Ishikawa (cell line): ENCODE data around the gene POLR2L.

ENCODE experiments used
- CEBPB ChIP-seq: IDR thresholded peaks from 2 replicates; pipeline ENCODE4 v1.6.1; 2012
- CREB1 ChIP-seq: IDR thresholded peaks from 2 replicates; pipeline ENCODE4 v1.6.1; 2012; ENCODE audit warnings: low read depth
- EGR1 ChIP-seq: IDR thresholded peaks from 2 replicates; pipeline ENCODE4 v1.6.1; 2012
- EP300 ChIP-seq: IDR thresholded peaks from 2 replicates; pipeline ENCODE4 v1.6.1; 2012; ENCODE audit warnings: borderline replicate concordance
- FOXM1 ChIP-seq: IDR thresholded peaks from 2 replicates; pipeline ENCODE4 v1.6.1; 2012; ENCODE audit warnings: low read depth, borderline replicate concordance
- MAX ChIP-seq: IDR thresholded peaks from 2 replicates; pipeline ENCODE4 v1.6.1; 2012
- NFIC ChIP-seq: IDR thresholded peaks from 2 replicates; pipeline ENCODE4 v1.6.1; 2012
- RAD21 ChIP-seq: IDR thresholded peaks from 2 replicates; pipeline ENCODE4 v1.6.1; 2012; ENCODE audit warnings: low read depth
- REST ChIP-seq: IDR thresholded peaks from 2 replicates; pipeline ENCODE4 v1.6.1; 2012; ENCODE audit warnings: low read depth, mild to moderate bottlenecking
- TAF1 ChIP-seq: IDR thresholded peaks from 2 replicates; pipeline ENCODE4 v1.6.1; 2012; ENCODE audit warnings: low read depth, mild to moderate bottlenecking
- TCF12 ChIP-seq: IDR thresholded peaks from 2 replicates; pipeline ENCODE4 v1.6.1; 2012; ENCODE audit warnings: low read depth
- TEAD4 ChIP-seq: IDR thresholded peaks from 2 replicates; pipeline ENCODE4 v1.6.1; 2012
- USF1 ChIP-seq: IDR thresholded peaks from 2 replicates; pipeline ENCODE4 v1.6.1; 2012
- YY1 ChIP-seq: IDR thresholded peaks from 2 replicates; pipeline ENCODE4 v1.6.1; 2012; ENCODE audit warnings: low read depth
- ZBTB7A ChIP-seq: IDR thresholded peaks from 2 replicates; pipeline ENCODE4 v1.6.1; 2012; ENCODE audit warnings: low read depth

The POLR2L gene

GRCh38 chr11:808427-809286 lies 33.7 kb downstream of the POLR2L start:
- TF ChIP-seq FOXM1, result no peak
- TF ChIP-seq USF1, result no peak
- TF ChIP-seq YY1, result no peak
- no peak for TF ChIP-seq ZBTB7A
- TF ChIP-seq TEAD4, result no peak

GRCh38 chr11:804599-804964 lies 37.7 kb downstream of the POLR2L start:
- TF ChIP-seq RAD21 (no peak), TAF1 (no peak)

DNA sequence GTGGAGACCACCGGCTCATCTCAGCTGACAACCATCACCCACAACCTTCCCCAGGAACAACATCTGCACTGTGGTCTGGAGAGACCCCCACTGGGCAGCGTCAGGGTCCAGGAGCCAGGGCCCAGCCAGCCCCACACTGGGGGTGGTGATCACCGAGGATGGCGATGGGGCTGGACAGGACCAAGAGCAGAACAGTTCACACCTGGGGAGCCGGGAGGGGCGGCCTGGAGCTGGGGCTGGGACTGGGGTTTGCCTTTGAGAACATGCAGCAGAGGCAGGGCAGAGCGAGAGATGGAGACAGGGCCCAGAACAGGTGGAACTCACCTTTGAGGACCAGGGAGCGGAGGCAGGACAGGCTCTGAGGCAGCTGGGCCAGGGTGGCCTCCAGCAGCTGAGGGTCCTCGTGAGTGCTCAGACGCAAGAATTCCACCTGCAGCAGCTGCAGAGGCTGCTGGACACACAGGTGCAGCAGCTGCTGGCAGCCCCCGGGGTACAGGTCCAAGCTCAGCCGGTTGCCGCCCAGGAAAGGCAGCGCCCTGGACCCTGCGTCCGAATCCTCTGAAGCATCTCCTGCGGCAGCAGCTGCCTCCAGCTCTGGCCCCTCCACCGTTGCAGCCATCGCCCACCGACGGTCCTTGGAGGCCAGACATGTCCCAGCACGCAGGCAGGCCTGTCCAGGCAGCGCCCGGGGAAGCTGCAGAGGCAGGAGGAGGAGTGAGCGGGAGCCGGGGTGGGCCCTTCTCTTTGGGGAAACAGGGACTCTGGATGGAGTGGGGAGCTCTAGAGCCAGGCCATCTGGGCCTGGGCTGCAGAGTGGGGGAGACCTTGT lies 38.3 kb downstream of the POLR2L start:
- no peak for TF ChIP-seq NFIC
- no peak for TF ChIP-seq ZBTB7A

DNA sequence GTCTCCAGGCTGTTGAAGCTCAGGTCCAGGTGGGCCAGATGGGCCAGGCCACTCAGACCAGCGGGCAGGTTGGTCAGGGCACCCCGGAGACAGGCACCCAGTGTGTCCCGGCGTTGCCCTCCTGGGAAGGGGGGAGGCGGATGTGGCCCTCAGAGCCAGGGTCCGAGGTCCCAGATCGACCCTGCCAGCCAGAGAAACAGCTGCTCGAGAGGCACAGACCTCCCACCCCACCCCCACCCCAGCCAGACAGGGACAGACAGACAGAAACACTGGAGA lies 38.9 kb downstream of the POLR2L start:
- TF ChIP-seq CEBPB, result no peak
- TF ChIP-seq REST, result no peak
- no peak for TF ChIP-seq EP300
- TF ChIP-seq ZBTB7A, result no peak
- no peak for TF ChIP-seq RAD21
- TF ChIP-seq TCF12, result no peak
- TF ChIP-seq EGR1, result no peak
- no peak for TF ChIP-seq FOXM1
- TF ChIP-seq CREB1, result no peak
- TF ChIP-seq MAX, result no peak
- no peak for TF ChIP-seq TEAD4
- no peak for TF ChIP-seq USF1
- TF ChIP-seq NFIC, result no peak
- no peak for TF ChIP-seq YY1
- no peak for TF ChIP-seq TAF1

GRCh38 chr11:802693-803466 lies 39.4 kb downstream of the POLR2L start:
- no peak for TF ChIP-seq RAD21
- TF ChIP-seq TEAD4, result no peak

GRCh38 chr11:802018-802617 lies 40.2 kb downstream of the POLR2L start:
- no peak for TF ChIP-seq NFIC
- TF ChIP-seq CEBPB, result no peak
- TF ChIP-seq FOXM1, result no peak
- TF ChIP-seq EGR1, result no peak
- no peak for TF ChIP-seq YY1
- TF ChIP-seq MAX, result no peak
- TF ChIP-seq RAD21, result no peak
- no peak for TF ChIP-seq ZBTB7A
- no peak for TF ChIP-seq USF1
- no peak for TF ChIP-seq TCF12
- TF ChIP-seq EP300, result no peak
- TF ChIP-seq REST, result no peak
- no peak for TF ChIP-seq TEAD4
- TF ChIP-seq CREB1, result no peak
- no peak for TF ChIP-seq TAF1
